ENCODE results near the gene ACP1. TPM values are rescaled to one million over a fixed set of nuclear protein-coding genes. Genes with fewer than 3 reads are reported as not detected.

The ACP1 gene
- total and polyA plus RNA-seq, 10 donors = 58.1 to 103 (median 72.9) TPM

DNA sequence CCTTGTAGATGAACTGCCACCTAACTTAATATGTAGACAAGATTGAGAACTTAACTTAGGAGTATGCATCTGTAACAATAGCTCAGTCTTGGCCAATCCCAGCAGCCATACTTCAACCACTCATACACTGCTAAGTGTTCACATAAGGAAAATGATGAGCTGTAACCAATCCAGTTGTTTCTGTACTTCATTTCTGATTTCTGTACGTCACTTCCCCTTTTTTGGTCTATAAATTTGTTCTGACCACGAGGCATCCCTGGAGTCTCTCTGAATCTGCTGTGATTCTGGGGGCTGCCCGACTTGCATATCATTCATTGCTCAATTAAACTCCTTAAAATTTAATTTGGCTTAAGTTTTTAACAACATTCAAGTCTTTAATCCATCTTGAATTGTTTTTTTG, 7.3 kb upstream of the ACP1 start:
- H3K4me3 ChIP-seq = no peak overlapping the region
- DNase-seq = no peak
- peaks cover 0 to 23% (median 15%) of the 10 kb centered on the region in 8 donors for H3K9me3 ChIP-seq
- intact Hi-C loops (cut with DNase I; ENCODE audit: low total_unique reads) = no loop called here
- peaks cover 0 to 2% (median 0%) of the 10 kb centered on the region in 6 donors for H3K36me3 ChIP-seq
- H3K4me1 ChIP-seq = peaks cover 0 to 24% (median 7%) of the 10 kb centered on the region in 6 donors
- WGBS, 5 donors = 55 to 71% (median 58%) methylated on average over 3 of the region's 3 CpGs
- TF ChIP-seq POLR2AphosphoS5 (IDR thresholded peaks at IDR 0.05) (no peak), POLR2A (IDR thresholded peaks at IDR 0.05) (no peak)
- TF ChIP-seq, protein P1, sequence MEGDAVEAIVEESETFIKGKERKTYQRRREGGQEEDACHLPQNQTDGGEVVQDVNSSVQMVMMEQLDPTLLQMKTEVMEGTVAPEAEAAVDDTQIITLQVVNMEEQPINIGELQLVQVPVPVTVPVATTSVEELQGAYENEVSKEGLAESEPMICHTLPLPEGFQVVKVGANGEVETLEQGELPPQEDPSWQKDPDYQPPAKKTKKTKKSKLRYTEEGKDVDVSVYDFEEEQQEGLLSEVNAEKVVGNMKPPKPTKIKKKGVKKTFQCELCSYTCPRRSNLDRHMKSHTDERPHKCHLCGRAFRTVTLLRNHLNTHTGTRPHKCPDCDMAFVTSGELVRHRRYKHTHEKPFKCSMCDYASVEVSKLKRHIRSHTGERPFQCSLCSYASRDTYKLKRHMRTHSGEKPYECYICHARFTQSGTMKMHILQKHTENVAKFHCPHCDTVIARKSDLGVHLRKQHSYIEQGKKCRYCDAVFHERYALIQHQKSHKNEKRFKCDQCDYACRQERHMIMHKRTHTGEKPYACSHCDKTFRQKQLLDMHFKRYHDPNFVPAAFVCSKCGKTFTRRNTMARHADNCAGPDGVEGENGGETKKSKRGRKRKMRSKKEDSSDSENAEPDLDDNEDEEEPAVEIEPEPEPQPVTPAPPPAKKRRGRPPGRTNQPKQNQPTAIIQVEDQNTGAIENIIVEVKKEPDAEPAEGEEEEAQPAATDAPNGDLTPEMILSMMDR (IDR thresholded peaks at IDR 0.05 in 8 of 11, conservative IDR thresholded peaks at IDR 0.05 in 3 of 11) = no peak
- H3K27me3 ChIP-seq (replicated peaks in 1 of 7) = no peaks in the 10 kb centered on the region
- H3K27ac ChIP-seq = no peak overlapping the region

DNA sequence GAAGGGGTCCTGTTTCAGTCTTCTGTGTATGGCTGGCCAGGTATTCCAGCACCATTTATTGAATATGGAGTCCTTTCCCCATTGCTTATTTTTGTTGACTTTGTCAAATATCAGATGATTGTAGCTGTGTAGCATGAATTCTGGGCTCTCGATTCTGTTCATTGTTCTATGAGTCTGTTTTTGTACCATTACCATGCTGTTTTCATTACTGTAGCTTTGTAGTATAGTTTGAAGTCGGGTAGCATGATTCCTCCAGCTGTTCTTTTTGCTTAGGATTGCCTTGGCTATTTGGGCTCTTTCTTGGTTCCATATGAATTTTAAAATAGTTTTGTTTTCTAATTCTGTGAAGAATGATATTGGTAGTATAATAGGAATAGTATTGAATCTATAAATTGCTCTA, 6.9 kb upstream of the ACP1 start:
- Histone ChIP-seq H3K4me1 (peaks cover 0 to 28% (median 7%) of the 10 kb centered on the region in 6 donors), H3K9me3 (peaks cover 0 to 23% (median 15%) of the 10 kb centered on the region in 8 donors), H3K27me3 (replicated peaks in 1 of 7) (no peaks in the 10 kb centered on the region), H3K4me3 (no peak overlapping the region), H3K36me3 (no peaks in the 10 kb centered on the region), H3K27ac (no peak overlapping the region)
- 96 to 98% (median 97%) methylated on average over 2 of the region's 2 CpGs for WGBS, 5 donors
- intact Hi-C loops (cut with DNase I; ENCODE audit: low total_unique reads) = no loop called here
- DNase-seq = no peak
- TF ChIP-seq POLR2AphosphoS5 (IDR thresholded peaks at IDR 0.05) (no peak), POLR2A (IDR thresholded peaks at IDR 0.05) (no peak)
- TF ChIP-seq, protein P1 (IDR thresholded peaks at IDR 0.05 in 8 of 11, conservative IDR thresholded peaks at IDR 0.05 in 3 of 11) = no peak

DNA sequence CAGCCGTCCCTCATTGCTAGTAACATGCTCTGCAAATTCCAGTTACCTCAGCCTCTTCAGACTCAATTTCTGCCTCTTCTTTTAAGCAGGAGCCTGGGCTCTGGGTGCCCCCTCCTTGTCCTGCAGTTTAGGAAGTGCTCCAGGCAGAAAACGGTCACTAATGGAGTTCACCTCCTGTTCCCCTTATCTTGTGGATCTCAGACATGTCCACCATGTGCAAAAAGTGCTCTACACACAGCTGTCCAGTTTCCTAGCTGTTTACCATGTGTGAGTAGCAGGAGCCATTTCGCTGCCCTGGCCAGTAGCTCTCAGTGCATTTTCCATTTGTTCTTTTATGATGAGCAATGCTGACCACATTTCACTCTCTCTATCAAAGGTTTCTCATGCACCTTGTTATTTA, 5.8 kb upstream of the ACP1 start:
- no peak for DNase-seq
- intact Hi-C loops (cut with DNase I; ENCODE audit: low total_unique reads) = no loop called here
- no peaks in the 10 kb centered on the region for H3K27me3 ChIP-seq (replicated peaks in 1 of 7)
- H3K9me3 ChIP-seq = peaks cover 0 to 23% (median 15%) of the 10 kb centered on the region in 8 donors
- 88 to 95% (median 92%) methylated on average over 3 of the region's 3 CpGs for WGBS, 5 donors
- peaks cover 0 to 39% (median 15%) of the 10 kb centered on the region in 6 donors for H3K4me1 ChIP-seq
- no peak overlapping the region for H3K4me3 ChIP-seq
- TF ChIP-seq POLR2A (IDR thresholded peaks at IDR 0.05) (no peak), POLR2AphosphoS5 (IDR thresholded peaks at IDR 0.05) (no peak)
- TF ChIP-seq, protein P1 (IDR thresholded peaks at IDR 0.05 in 8 of 11, conservative IDR thresholded peaks at IDR 0.05 in 3 of 11) = no peak
- H3K36me3 ChIP-seq = no peaks in the 10 kb centered on the region
- H3K27ac ChIP-seq = no peak overlapping the region

DNA sequence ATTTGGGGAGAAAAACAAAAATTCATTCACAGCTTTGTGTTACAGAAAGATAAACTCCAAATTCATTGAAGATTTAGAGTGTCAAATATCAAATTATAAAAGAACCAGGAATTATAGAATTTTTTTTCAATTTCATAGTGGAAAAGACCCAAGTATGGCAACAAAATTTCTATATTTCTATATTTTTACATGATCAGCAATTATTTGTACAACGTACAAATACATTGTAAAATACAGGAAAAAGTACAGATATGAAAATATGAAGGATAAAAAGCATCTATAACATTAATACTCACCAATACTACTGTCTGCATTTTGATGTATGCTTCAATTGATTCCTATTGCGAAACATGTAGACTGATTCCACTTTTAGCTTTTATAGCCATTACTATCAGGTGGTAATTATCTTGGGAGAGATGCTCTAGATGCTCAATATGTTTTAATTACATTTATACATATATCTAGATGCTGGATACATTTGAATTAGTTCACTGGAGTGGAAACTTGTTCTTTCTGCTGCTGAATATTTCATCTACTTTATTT, 4.9 kb upstream of the ACP1 start:
- WGBS, 5 donors = 95 to 100% (median 97%) methylated on average over 2 of the region's 2 CpGs
- no peak overlapping the region for H3K27ac ChIP-seq

More for the DNA sequence above, 4.9 kb upstream of the ACP1 start:
- H3K4me1 ChIP-seq = peaks cover 0 to 41% (median 18%) of the 10 kb centered on the region in 6 donors
- no peak for DNase-seq
- no peaks in the 10 kb centered on the region for H3K27me3 ChIP-seq (replicated peaks in 1 of 7)
- TF ChIP-seq POLR2A (IDR thresholded peaks at IDR 0.05) = no peak
- TF ChIP-seq, protein P1 (IDR thresholded peaks at IDR 0.05 in 8 of 11, conservative IDR thresholded peaks at IDR 0.05 in 3 of 11) = no peak
- TF ChIP-seq POLR2AphosphoS5 (IDR thresholded peaks at IDR 0.05) = no peak
- H3K36me3 ChIP-seq = no peaks in the 10 kb centered on the region
- H3K4me3 ChIP-seq = no peak overlapping the region
- peaks cover 0 to 23% (median 15%) of the 10 kb centered on the region in 8 donors for H3K9me3 ChIP-seq
- intact Hi-C loops (cut with DNase I; ENCODE audit: low total_unique reads) = no loop called here
